Measurements from ENCODE around the gene B3GALNT2. TPM values are rescaled to one million over a fixed set of nuclear protein-coding genes. Genes with fewer than 3 reads are reported as not detected.

Gene B3GALNT2
- total and polyA plus RNA-seq, 2 of the 4 experiments (the other 2 are of a cell fraction), result 11.0 to 32.8 TPM

GRCh38 chr1:235527196-235527814 is 23.1 kb upstream of the B3GALNT2 start:
- Histone ChIP-seq H3K4me2 (ENCODE audit: low read depth, low read length) (no peak overlapping the region), H3K4ac (ENCODE audit: low read depth, low read length) (no peak overlapping the region), H3K14ac (replicated peaks; ENCODE audit: low read depth, low read length) (no peak overlapping the region), H4K20me1 (ENCODE audit: insufficient read depth, low read length) (no peaks in the 10 kb centered on the region), H3K4me1 (ENCODE audit: control insufficient read depth, insufficient read depth, low read length) (no peaks in the 10 kb centered on the region), H2AK9ac (replicated peaks; ENCODE audit: low read depth, low read length, poor library complexity) (no peak overlapping the region), H3K9me1 (ENCODE audit: insufficient read depth, low read length) (no peaks in the 10 kb centered on the region), H3K4me3 (ENCODE audit: insufficient read depth, low read depth, low read length) (no peak overlapping the region), H4K5ac (ENCODE audit: low read depth, low read length) (no peak overlapping the region), H2BK20ac (ENCODE audit: low read depth, low read length) (no peak overlapping the region), H2AFZ (replicated peaks; ENCODE audit: low read length, poor library complexity) (no peak overlapping the region), H3K9ac (ENCODE audit: low read depth, low read length) (no peak overlapping the region), H3K56ac (ENCODE audit: extremely low read depth, insufficient read depth, low read length) (no peak overlapping the region), H3K23ac (ENCODE audit: low read depth, low read length) (no peak overlapping the region), H3K27ac (ENCODE audit: insufficient read depth, low read length) (no peak overlapping the region), H4K91ac (ENCODE audit: insufficient read depth, low read depth, low read length) (no peak overlapping the region), H3K9me3 (ENCODE audit: control insufficient read depth, insufficient read depth, low read length) (no peaks in the 10 kb centered on the region), H2BK15ac (ENCODE audit: low read depth, low read length) (no peak overlapping the region), H3K18ac (ENCODE audit: low read depth, low read length) (no peak overlapping the region), H3K79me1 (ENCODE audit: low read depth in 1 of 2, low read length in 2 of 2) (no peaks in the 10 kb centered on the region), H2BK5ac (ENCODE audit: low read depth, low read length, poor library complexity, severe bottlenecking) (no peak overlapping the region), H2AK5ac (ENCODE audit: low read depth, low read length) (no peak overlapping the region), H2BK120ac (ENCODE audit: low read depth, low read length) (no peak overlapping the region), H3K36me3 (ENCODE audit: control insufficient read depth, insufficient read depth, low read length) (no peaks in the 10 kb centered on the region), H3K27me3 (ENCODE audit: control insufficient read depth, insufficient read depth, low read length) (no peaks in the 10 kb centered on the region), H4K8ac (ENCODE audit: low read depth in 2 of 2, low read length in 2 of 2) (no peak overlapping the region)
- TF ChIP-seq ELK1 (IDR thresholded peaks at IDR 0.05; ENCODE audit: borderline replicate concordance, low read depth, low read length) (no peak), BHLHE40 (IDR thresholded peaks at IDR 0.05; ENCODE audit: low read depth, low read length) (no peak), CHD1 (IDR thresholded peaks at IDR 0.05; ENCODE audit: low read depth, low read length) (no peak), MXI1 (IDR thresholded peaks at IDR 0.05; ENCODE audit: borderline replicate concordance, low read depth, low read length) (no peak), FOS (IDR thresholded peaks at IDR 0.05; ENCODE audit: low read depth, low read length) (no peak), MAFK (IDR thresholded peaks at IDR 0.05; ENCODE audit: low read depth, low read length) (no peak), MAZ (IDR thresholded peaks at IDR 0.05; ENCODE audit: borderline replicate concordance, low read depth, low read length) (no peak), RAD21 (IDR thresholded peaks at IDR 0.05; ENCODE audit: low read length) (no peak), NFE2L2 (IDR thresholded peaks at IDR 0.05; ENCODE audit: low read depth, low read length) (no peak), USF2 (IDR thresholded peaks at IDR 0.05; ENCODE audit: low read depth, low read length) (no peak), SMC3 (IDR thresholded peaks at IDR 0.05; ENCODE audit: low read depth, low read length) (no peak), POLR2A (IDR thresholded peaks at IDR 0.05; ENCODE audit: low read depth, low read length) (no peak), RCOR1 (IDR thresholded peaks at IDR 0.05; ENCODE audit: insufficient replicate concordance, low read length) (no peak), RFX5 (IDR thresholded peaks at IDR 0.05; ENCODE audit: low read depth, low read length) (no peak)
- BruUV-seq (replicated peaks), result no TSS peak
- ChIA-PET CTCF (interaction anchor here (1.5 kb wide), 1 partner anchor 13 kb away, joined by 7 read pairs; no protein-coding TSS in a partner anchor), POLR2A (ENCODE audit: unreplicated experiment) (no interaction called here)
- no CpG with 5 or more reads among the region's 4 CpGs for WGBS, 2 experiments (ENCODE audit: extremely low coverage in 2 of 2, insufficient read length in 1 of 2)
- intact Hi-C loops (cut with micrococcal nuclease), result no loop called here
- ATAC-seq (ENCODE audit: low read depth), result no peak
- dilution Hi-C loops (cut with HindIII; ENCODE audit: low sequenced_read_pairs, unreplicated experiment), result no loop called here
- no peak for DNase-seq
- in situ Hi-C loops (cut with MboI; ENCODE audit: low sequenced_read_pairs), result no loop called here

Data from IMR-90 (cell line).